DMS53 treated with DMSO at 0.1 percent for 48 hours (cell line): ENCODE measurements around the gene OR10A4.
"Not testable (repeated sequence)": the region's sequence is repeated elsewhere in the genome, so short reads cannot be mapped to it uniquely, and the experiment has no call there.

Experiments used
- DNase-seq: peaks from one replicate; lab custom pipeline; 2025; ENCODE audit not compliant: unreplicated experiment; lab: John Stamatoyannopoulos, UW

The OR10A4 gene

GRCh38 chr11:6876325-6876724 lies at the start of gene OR10A4:
Gene OR10A4, plus strand, starts transcription at chr11:6876625. Its CDS starts 23 bp downstream, at chr11:6876648.
- no peak for DNase-seq

DNA sequence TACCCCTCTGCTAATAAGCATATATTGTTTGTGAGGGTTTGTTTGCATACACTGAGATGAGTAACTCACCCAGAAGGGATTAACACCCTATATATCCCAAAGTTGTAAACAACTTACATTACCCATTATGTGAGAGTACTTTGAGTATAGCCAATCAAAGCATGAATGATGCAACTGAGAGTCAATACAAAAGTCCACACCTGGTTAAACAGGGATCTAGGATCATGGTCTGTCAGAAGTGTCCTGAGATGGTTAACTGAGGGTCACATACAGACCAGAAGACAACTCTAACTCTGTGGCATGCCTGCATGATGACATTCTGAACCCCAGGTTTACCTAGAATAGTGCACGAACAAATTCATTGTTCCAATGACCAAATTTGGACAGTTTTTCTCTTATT lies 48.3 kb upstream of the OR10A4 start:
- peak; percentile 77 for DNase-seq

- DNase-seq = no peak
These were observed 43.1 kb upstream of the OR10A4 start for GRCh38 chr11:6833356-6833755.

DNA sequence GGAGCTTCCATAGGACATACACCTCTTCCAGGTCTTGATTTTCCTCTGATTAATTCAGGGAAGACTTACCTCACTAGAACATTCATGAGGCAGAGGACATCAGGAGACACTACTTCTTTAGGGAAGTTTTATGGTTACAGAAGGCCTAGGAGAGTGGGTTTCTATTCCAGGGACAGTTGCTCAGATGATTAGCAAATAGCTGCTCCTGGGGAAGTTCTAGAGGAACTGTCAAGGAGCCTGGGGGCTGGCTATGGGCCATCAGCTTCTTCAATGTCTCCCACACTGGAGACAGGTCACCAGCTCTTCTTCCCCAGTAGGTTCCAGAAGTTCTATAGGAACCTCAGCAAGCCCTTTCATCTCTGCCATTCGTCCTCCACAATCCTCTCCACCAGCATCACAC lies 42.4 kb upstream of the OR10A4 start:
- no peak for DNase-seq

GRCh38 chr11:6841694-6842093 lies 34.7 kb upstream of the OR10A4 start:
- DNase-seq = no peak

DNA sequence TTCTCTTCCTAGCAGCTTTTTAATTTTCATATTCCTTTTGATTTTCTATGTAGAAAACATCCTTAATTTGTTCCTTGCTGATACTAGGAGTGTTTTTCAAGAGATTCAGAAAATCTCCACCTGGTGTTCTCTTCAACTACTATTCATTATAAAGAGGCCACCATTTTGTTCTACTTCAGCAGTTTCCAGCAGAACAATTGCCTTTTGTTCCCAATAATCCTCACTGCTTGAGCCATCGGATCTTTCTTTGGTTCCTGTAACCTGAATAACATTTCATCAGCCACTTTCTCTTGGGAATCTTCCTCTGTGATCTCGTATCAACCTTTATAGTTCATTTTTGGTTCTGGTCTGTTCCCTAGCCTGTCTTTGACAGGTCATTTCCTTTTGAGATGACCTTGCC lies 32.8 kb upstream of the OR10A4 start:
- peak; percentile 37 for DNase-seq

DNA sequence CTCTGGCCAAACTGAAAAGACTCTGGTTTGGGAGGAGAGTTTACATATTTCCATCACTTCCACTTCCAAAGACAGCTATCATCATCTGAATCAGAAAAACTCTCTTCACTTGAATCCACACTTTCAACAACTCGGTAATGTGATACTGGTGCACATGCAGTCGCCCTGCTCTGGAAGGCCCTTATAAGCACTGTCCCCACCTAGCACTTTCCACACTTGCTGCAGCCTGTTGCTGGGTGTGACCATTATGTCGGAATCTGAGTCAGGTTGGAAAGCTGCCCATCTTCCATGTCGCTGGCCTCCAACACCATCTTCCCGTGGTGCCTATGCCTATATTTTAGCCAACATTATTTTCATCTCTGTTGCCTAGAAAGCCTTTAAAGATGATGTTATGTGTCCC lies 32.1 kb upstream of the OR10A4 start:
- peak; percentile 84 for DNase-seq

GRCh38 chr11:6845383-6845782 lies 31.0 kb upstream of the OR10A4 start, which contains the start of gene OR10A5:
Gene OR10A5, plus strand, starts transcription at chr11:6845683. Its CDS starts 0 bp downstream, at chr11:6845683.
- DNase-seq = no peak

DNA sequence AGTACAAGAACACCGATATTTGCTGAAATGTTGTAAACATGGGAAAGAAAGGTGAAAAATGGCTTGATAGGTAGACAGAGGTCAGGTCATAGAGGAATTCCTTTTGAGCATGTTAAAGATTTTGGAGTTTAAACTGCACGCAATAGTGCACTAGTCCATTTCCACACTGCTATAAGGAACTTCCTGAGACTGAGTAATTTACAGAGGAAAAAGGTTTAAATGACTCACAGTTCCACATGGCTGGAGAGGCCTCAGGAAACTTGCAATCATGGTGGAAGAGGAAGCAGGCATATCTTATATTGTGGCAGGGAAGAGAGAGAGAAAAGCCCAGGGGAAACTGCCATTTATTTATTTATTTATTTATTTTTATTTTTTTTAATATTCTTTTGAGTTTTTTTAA lies 25.9 kb upstream of the OR10A4 start:
- no peak for DNase-seq

DNA sequence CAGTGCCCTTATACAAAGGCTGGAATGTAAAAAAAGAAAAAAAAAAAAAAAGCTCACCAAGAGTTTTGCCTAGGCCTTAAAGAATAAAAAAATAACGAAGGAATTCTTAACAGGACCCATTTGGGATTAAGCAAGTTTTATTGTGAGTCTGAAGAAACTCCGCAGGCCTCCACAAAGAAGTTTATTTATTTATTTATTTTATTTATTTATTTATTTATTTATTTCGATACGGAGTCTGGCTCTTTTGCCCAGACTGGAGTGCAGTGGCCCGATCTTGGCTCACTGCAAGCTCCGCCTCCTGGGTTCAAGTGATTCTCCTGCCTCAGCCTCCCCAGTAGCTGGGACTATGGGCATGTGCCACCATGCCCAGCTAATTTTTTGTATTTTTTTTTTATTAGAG lies 21.6 kb upstream of the OR10A4 start:
- DNase-seq = not testable (repeated sequence)

GRCh38 chr11:6855971-6856541 lies 20.4 kb upstream of the OR10A4 start:
- DNase-seq = peak; percentile 43

GRCh38 chr11:6856871-6857270 lies 19.6 kb upstream of the OR10A4 start:
- DNase-seq = no peak

DNA sequence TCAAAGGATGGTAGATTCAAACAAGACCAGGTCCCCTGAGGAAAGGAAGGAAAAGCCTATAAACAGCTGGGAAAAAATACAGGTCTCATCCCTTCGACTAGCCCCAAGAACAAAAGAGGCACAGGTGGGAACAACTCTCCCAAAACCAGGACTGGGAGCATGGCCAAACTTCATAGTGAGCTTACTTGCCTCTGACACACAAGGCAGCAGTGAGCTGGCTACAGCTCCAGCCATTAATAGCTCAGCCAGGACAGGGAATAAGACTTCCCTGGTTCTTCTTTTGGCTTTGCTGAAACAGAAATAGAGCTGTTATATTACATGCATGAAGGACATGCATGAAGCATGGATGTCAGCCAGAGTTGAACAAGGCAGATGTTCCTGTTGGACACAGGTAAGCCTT lies 13.5 kb upstream of the OR10A4 start, which contains the start of gene OR10A2:
Gene OR10A2, plus strand, starts transcription at position 97 of the 400 bp plus-strand sequence. CDS start 6,698 bp downstream, outside the sequence.
- DNase-seq = no peak

DNA sequence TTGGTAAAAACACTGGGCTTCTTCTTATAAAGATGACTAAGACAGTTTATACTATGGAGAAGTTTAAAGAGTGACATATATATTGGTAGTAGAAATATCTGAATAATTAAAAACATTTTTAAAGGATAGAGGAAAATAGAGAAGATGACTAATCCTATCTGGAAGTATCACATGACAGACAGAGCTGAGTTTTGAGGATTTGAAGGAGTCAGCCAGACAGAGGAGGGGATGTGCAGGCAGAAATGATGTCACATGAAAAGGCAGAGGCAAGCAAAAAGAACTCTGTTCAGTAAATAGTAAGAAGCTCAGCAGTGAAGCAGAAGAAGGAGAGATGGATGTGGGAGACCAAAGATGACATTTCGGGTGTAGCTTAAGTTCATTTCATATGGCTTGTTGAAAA lies 12.0 kb upstream of the OR10A4 start:
- no peak for DNase-seq

DNA sequence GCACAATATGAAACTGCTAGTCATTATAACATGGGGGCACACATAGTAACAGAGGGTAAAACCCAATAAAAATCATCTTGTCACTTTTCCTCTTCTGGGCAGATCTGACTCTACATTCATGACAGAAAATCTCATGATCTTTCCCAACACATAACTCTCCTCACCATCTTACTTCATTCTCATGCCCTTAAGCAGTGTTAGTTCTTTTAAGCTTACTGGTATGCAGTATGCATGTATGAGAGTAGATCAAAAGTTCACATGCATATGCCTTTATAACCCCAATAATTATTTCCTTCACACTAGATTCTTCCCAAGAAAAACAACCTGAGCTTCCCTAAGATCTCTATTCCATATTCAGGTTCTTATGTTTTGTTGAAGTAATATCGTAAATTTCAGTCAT lies 5.1 kb upstream of the OR10A4 start:
- no peak for DNase-seq

DNA sequence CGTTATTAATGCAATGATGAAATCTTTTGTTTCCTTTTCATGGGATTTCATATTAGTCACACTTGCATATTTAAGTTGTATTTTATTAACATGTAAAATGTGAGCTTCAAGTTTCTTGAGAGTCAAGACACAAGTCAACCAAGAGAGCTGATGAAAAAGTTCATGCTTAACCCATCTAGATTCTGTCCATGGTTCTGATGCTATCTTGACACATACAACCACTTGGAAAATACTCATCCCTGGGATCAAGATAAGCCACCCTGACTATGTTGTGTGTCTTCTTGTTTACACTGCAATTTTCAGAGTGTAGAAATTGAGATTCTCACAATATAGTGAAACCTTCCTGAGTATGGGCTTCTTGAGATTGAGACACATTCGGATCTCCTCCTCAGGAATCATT lies 664 bp upstream of the OR10A4 start:
- no peak for DNase-seq

- no peak for DNase-seq
These were observed 489 bp downstream of the OR10A4 start for GRCh38 chr11:6876914-6877313.

DNA sequence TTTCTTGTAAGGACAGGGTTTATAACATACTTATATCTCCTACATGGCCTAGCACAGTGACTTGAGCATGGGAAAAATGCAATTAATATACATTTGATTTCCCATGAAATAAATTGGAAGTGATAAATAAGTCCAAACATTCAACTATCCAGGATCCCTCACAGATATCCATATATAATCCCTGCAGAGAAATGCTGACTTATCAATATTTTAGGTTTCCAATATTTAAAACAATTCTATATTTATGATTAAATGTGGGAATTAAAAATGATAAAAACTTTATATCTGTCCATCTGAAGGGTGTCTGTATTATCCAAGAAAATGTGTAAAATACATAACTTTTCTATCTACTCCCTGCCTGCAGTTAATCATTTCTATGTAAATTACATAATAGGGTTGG lies 6.3 kb downstream of the OR10A4 start:
- DNase-seq = no peak

DNA sequence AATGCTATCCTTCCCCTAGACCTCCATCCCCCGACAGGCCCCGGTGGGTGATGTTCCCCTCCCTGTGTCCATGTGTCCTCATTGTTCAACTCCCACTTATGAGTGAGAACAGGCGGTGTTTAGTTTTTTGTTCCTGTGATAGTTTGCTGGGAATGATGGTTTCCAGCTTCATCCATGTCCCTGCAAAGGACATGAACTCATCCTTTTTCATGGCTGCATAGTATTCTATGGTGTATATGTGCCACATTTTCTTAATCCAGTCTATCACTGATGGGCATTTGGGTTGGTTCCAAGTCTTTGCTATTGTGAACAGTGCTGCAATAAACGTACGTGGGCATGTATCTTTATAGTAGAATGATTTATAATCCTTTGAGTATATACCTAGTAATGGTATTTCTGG lies 11.3 kb downstream of the OR10A4 start:
- DNase-seq = not testable (repeated sequence)

- DNase-seq = no peak
These were observed 12.4 kb downstream of the OR10A4 start for GRCh38 chr11:6888830-6889229.

DNA sequence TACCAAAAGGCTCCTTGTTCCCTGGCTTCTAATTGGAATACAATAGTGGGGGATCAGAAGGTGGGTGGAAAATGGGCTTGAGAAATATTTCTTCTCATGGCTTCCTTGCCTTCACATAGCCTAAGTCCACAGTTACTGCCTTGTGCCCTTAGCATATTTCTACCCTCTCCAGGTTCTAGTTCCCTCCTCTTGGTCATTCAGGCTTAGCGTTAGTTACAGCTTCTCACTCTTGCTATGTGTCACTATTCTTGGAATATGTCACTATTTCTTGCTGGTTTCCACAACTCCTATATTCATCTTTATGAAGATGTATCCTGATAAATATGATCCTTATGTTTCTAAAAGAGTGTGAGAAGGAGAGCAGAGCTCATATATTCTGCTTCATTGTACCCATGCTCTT lies 13.4 kb downstream of the OR10A4 start:
- DNase-seq = no peak

- no peak for DNase-seq
These were observed 16.0 kb downstream of the OR10A4 start, which contains the start of gene OR2D2 for GRCh38 chr11:6892400-6892799. Gene OR2D2, minus strand, starts transcription at chr11:6892500. Its CDS starts 0 bp downstream, at chr11:6892500.

- no peak for DNase-seq
These were observed 17.7 kb downstream of the OR10A4 start for GRCh38 chr11:6894097-6894496.
